ENCODE measurements around the gene TMEM191B.
"Not testable (repeated sequence)": the region's sequence is repeated elsewhere in the genome, so short reads cannot be mapped to it uniquely, and the experiment has no call there.

Gene TMEM191B

GRCh38 chr22:18558939-18559338 lies 31.3 kb downstream of the TMEM191B start:
- DNase-seq: not testable (repeated sequence)

GRCh38 chr22:18560099-18560974 lies 32.7 kb downstream of the TMEM191B start:
- not testable (repeated sequence) for DNase-seq

- not testable (repeated sequence) for DNase-seq
These were observed 43.1 kb downstream of the TMEM191B start for GRCh38 chr22:18570509-18571246.

GRCh38 chr22:18573483-18574164 lies 46.0 kb downstream of the TMEM191B start:
- DNase-seq: not testable (repeated sequence)

- not testable (repeated sequence) for DNase-seq
These were observed 47.0 kb downstream of the TMEM191B start for GRCh38 chr22:18574555-18574954.

- not testable (repeated sequence) for DNase-seq
These were observed 48.1 kb downstream of the TMEM191B start for GRCh38 chr22:18575686-18576085.

- not testable (repeated sequence) for DNase-seq
These were observed 49.7 kb downstream of the TMEM191B start for GRCh38 chr22:18577090-18577818.

- not testable (repeated sequence) for DNase-seq
These were observed 50.2 kb downstream of the TMEM191B start for GRCh38 chr22:18577847-18578246.
